ENCODE results near the gene FPR2. TPM values are rescaled to one million over a fixed set of nuclear protein-coding genes. Genes with fewer than 3 reads are reported as not detected.

FPR2 gene
- total and polyA plus RNA-seq, 9 of the 15 experiments (the other 6 are each of a cell fraction or from before 2014, with no cell fraction given) = 0.03 to 0.15 (median 0.07) TPM; not detected in 6

- peak; percentile 54; the same call in 1 of the 2 replicates for TF ChIP-seq REST (IDR thresholded peaks at IDR 0.05; ENCODE audit: borderline replicate concordance)
- no peak for TF ChIP-seq REST (CRISPR knock-in tag; IDR thresholded peaks at IDR 0.05; ENCODE audit: low read depth)
- no peak for TF ChIP-seq ZFP36 (IDR thresholded peaks at IDR 0.05; ENCODE audit: low read depth, low read length, partially characterized antibody)
- TF ChIP-seq NCOR1 (IDR thresholded peaks at IDR 0.05) = peak; percentile 27; the same call in 1 of the 2 replicates
- no peak for TF ChIP-seq NR2C1 (IDR thresholded peaks at IDR 0.05)
- 0 out of 2 replicates have a peak, but pooled peaks have one; percentile 12 for TF ChIP-seq NR2C1 (tag; IDR thresholded peaks at IDR 0.05)
- TF ChIP-seq KLF13 (tag; IDR thresholded peaks at IDR 0.05; ENCODE audit: borderline replicate concordance, low read depth) = no peak
- TF ChIP-seq, protein P1, sequence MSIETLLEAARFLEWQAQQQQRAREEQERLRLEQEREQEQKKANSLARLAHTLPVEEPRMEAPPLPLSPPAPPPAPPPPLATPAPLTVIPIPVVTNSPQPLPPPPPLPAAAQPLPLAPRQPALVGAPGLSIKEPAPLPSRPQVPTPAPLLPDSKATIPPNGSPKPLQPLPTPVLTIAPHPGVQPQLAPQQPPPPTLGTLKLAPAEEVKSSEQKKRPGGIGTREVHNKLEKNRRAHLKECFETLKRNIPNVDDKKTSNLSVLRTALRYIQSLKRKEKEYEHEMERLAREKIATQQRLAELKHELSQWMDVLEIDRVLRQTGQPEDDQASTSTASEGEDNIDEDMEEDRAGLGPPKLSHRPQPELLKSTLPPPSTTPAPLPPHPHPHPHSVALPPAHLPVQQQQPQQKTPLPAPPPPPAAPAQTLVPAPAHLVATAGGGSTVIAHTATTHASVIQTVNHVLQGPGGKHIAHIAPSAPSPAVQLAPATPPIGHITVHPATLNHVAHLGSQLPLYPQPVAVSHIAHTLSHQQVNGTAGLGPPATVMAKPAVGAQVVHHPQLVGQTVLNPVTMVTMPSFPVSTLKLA (conservative IDR thresholded peaks at IDR 0.05) = 0 out of 4 replicates have a peak, but pooled peaks of 1 of the 2 experiments have one; percentile 10
- TF ChIP-seq ZNF121 (CRISPR knock-in tag; conservative IDR thresholded peaks at IDR 0.05) = no peak
- peak; percentile 21; the same call in 1 of the 2 replicates for TF ChIP-seq EP300 (IDR thresholded peaks at IDR 0.05; ENCODE audit: low read length)
- no peak for TF ChIP-seq PTBP1 (IDR thresholded peaks at IDR 0.05; ENCODE audit: low read depth, low read length)
- TF ChIP-seq MED1 (CRISPR knock-in tag; IDR thresholded peaks at IDR 0.05; ENCODE audit: borderline replicate concordance) = no peak
- TF ChIP-seq NELFE (IDR thresholded peaks at IDR 0.05; ENCODE audit: insufficient read depth, insufficient read length) = no peak
- peak; percentile 35; the same call in 1 of the 2 replicates for TF ChIP-seq TAL1 (IDR thresholded peaks at IDR 0.05)
- no peak for TF ChIP-seq MCM5 (IDR thresholded peaks at IDR 0.05; ENCODE audit: low read depth)
- TF ChIP-seq NCOA1 (IDR thresholded peaks at IDR 0.05; ENCODE audit: low read depth) = no peak
- TF ChIP-seq, protein P2, sequence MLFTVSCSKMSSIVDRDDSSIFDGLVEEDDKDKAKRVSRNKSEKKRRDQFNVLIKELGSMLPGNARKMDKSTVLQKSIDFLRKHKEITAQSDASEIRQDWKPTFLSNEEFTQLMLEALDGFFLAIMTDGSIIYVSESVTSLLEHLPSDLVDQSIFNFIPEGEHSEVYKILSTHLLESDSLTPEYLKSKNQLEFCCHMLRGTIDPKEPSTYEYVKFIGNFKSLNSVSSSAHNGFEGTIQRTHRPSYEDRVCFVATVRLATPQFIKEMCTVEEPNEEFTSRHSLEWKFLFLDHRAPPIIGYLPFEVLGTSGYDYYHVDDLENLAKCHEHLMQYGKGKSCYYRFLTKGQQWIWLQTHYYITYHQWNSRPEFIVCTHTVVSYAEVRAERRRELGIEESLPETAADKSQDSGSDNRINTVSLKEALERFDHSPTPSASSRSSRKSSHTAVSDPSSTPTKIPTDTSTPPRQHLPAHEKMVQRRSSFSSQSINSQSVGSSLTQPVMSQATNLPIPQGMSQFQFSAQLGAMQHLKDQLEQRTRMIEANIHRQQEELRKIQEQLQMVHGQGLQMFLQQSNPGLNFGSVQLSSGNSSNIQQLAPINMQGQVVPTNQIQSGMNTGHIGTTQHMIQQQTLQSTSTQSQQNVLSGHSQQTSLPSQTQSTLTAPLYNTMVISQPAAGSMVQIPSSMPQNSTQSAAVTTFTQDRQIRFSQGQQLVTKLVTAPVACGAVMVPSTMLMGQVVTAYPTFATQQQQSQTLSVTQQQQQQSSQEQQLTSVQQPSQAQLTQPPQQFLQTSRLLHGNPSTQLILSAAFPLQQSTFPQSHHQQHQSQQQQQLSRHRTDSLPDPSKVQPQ (CRISPR knock-in tag; IDR thresholded peaks at IDR 0.05; ENCODE audit: borderline replicate concordance) = no peak
These were observed 49.2 kb downstream of the FPR2 start (continued) for GRCh38 chr19:51810223-51810622.

Measured in K562 (cell line).